ENCODE measurements around the gene ABCE1.

ABCE1 gene

DNA sequence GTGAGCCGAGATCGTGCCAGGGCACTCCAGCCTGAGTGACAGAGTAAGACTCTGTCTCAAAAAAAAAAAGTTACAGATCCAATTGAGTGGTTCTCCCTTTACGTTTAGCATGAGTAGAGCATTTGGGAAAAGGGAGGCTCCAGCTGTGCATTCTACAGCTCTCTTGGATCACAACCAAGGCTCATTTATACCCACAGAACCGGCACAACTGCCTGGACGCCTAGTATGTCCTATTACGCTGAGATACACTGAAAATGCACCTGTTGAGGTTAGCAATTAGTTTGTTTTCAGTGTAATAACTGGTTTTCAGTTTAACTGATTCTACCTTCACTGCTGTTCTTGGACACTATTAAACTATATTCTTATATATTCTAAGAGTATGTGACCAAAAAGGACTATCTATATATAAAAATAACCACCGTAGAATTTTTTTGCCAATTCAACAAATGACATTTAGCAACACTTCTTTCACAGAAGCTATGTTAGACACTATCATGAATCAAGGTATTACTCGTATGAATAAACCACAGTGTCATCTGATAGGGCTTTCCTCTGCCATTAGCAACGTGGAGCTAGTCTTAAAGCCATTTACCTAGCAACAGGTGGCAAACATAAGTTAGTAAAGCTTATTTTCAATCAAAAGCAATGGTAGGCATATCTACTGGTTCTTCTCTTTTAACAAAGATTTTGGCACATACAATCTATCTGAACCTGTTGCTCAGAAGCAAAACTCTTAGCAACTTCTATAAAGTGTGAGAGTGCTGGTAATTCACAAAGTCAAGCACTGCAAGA lies 78.7 kb downstream of the ABCE1 start:
- Histone ChIP-seq H3K9me3 (ENCODE audit: low read depth, low read length) (no peaks in the 10 kb centered on the region), H3K4me3 (peak overlapping the region; percentile 98), H3K36me3 (ENCODE audit: insufficient read depth, low read length) (peaks cover 36% of the 10 kb centered on the region), H3K9ac (ENCODE audit: insufficient read length) (peak overlapping the region; percentile 79), H3K27ac (peak overlapping the region; percentile 12; the same call in 1 of the 2 replicates)
- TF ChIP-seq EZH2 (IDR thresholded peaks at IDR 0.05) (no peak), POLR2AphosphoS5 (IDR thresholded peaks at IDR 0.05; ENCODE audit: borderline replicate concordance, low read depth, low read length) (no peak), FOXP2 (optimal IDR thresholded peaks at IDR 0.05; ENCODE audit: control extremely low read depth, extremely low read length, insufficient read depth) (no peak)
- no peak for DNase-seq (ENCODE audit: low read depth, low spot score)

DNA sequence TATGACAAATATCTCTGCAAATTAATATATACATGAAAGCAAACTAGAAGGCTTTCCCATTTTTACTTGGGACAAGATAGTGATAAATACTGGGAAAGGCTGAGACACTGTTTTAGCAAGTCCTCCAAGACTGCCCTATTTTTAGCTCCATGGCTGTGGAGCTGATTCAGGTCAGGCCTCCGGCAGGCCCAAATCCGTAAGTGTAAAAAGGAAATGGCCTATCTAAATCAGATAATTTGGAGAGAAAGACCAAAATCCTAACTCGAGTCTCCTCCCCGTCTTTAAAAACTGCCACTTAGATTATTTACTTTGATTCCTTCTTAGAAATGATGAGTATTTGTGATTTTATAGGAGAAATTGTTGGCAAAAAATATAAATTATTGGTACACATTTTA lies 79.4 kb downstream of the ABCE1 start:
- peak overlapping the region; percentile 79 for H3K9ac ChIP-seq (ENCODE audit: insufficient read length)
- H3K36me3 ChIP-seq (ENCODE audit: insufficient read depth, low read length) = peaks cover 30% of the 10 kb centered on the region
- peak overlapping the region; percentile 98 for H3K4me3 ChIP-seq
- DNase-seq (ENCODE audit: low read depth, low spot score) = no peak
- no peaks in the 10 kb centered on the region for H3K9me3 ChIP-seq (ENCODE audit: low read depth, low read length)
- TF ChIP-seq EZH2 (IDR thresholded peaks at IDR 0.05) (no peak), FOXP2 (optimal IDR thresholded peaks at IDR 0.05; ENCODE audit: control extremely low read depth, extremely low read length, insufficient read depth) (no peak), POLR2AphosphoS5 (IDR thresholded peaks at IDR 0.05; ENCODE audit: borderline replicate concordance, low read depth, low read length) (no peak)
- H3K27ac ChIP-seq = peak overlapping the region; percentile 12

DNA sequence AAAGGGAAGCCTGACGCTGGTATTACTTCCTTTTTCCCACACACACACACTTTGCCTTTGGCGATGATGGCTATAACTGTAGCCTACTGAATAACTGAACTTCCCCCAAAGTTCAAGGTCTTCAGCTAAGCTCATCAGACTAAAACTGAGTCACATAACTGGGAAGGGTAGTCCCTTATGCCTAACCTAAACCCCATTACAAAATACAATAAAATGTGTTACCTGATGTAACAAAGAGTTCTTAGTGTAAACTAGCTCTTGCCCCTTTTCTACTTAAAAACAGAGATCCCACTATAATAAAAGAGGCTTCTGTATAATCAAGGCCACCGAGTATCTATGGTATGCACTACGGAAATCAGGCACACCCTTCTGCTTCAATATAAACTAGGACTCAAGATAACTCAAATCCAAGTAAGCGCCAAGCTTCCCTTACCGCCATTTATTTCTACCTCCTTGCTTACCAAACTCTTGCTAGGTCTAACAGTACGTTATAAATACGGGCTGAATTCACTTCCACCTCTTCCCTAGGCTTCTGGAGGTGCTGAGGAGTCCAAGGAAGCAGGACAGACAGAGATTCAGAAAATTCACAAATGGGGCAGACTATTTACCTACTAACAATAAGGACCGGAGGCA lies 79.9 kb downstream of the ABCE1 start:
- no peak for TF ChIP-seq FOXP2 (optimal IDR thresholded peaks at IDR 0.05; ENCODE audit: control extremely low read depth, extremely low read length, insufficient read depth)
- TF ChIP-seq EZH2 (IDR thresholded peaks at IDR 0.05) = no peak
- no peak for TF ChIP-seq POLR2AphosphoS5 (IDR thresholded peaks at IDR 0.05; ENCODE audit: borderline replicate concordance, low read depth, low read length)
- H3K9ac ChIP-seq (ENCODE audit: insufficient read length) = peak overlapping the region; percentile 79
- peaks cover 26% of the 10 kb centered on the region for H3K36me3 ChIP-seq (ENCODE audit: insufficient read depth, low read length)
- H3K9me3 ChIP-seq (ENCODE audit: low read depth, low read length) = no peaks in the 10 kb centered on the region
- H3K4me3 ChIP-seq = peak overlapping the region; percentile 98
- H3K27ac ChIP-seq = peak overlapping the region; percentile 12
- no peak for DNase-seq (ENCODE audit: low read depth, low spot score)

DNA sequence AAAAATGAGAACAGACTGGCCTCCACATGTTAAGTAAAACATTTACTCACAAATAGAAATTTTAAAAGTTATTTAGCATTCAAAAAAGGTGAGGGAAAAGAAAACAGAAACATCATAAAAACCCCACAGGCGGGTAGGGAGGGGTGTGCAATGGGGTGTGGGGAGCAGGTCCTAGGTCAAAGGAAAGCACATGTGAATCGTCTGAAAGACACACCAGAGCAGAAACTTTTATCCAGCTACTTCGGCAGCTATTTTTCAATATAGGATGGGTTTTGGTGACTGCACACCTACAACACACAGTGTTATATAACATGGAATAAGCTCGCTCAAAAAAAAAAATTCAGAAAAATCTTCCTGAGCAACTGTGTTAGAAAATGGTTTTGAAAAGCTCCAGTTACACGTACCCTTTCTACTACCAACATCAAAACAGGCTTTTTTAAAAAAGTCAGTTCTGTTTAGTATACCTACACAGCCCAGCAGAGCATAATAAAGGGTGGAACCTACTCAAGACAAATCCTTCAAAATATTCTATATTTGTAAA lies 80.7 kb downstream of the ABCE1 start:
- no peak for DNase-seq (ENCODE audit: low read depth, low spot score)
- Histone ChIP-seq H3K36me3 (ENCODE audit: insufficient read depth, low read length) (peaks cover 19% of the 10 kb centered on the region), H3K27ac (peak overlapping the region; percentile 69), H3K9ac (ENCODE audit: insufficient read length) (peak overlapping the region; percentile 79), H3K9me3 (ENCODE audit: low read depth, low read length) (no peaks in the 10 kb centered on the region), H3K4me3 (peak overlapping the region; percentile 98)
- TF ChIP-seq FOXP2 (optimal IDR thresholded peaks at IDR 0.05; ENCODE audit: control extremely low read depth, extremely low read length, insufficient read depth) = no peak
- no peak for TF ChIP-seq EZH2 (IDR thresholded peaks at IDR 0.05)
- no peak for TF ChIP-seq POLR2AphosphoS5 (IDR thresholded peaks at IDR 0.05; ENCODE audit: borderline replicate concordance, low read depth, low read length)
